Suprapubic skin (tissue), 4 donors: ENCODE results near the gene ENPEP. TPM values are rescaled to one million over a fixed set of nuclear protein-coding genes. Genes with fewer than 3 reads are reported as not detected.
A peak's percentile ranks its signal among the peaks of the same experiment; 100 is the strongest.
"Not testable (repeated sequence)": the region's sequence is repeated elsewhere in the genome, so short reads cannot be mapped to it uniquely, and the experiment has no call there.

ENCODE experiments used
- DNase-seq, 2 donors: peaks; one replicate each; pipeline ENCODE4 v3.0.0-alpha.2; 2019; ENCODE audit warnings: low spot score in 2 of 2
- H3K27ac ChIP-seq: fragments of 200-600 bp; sonication (generic); one replicate; pipeline ENCODE4 v1.5.1; 2019
- H3K27me3 ChIP-seq: fragments of 200-600 bp; sonication (generic); one replicate; pipeline ENCODE4 v1.5.1; 2019
- H3K36me3 ChIP-seq: fragments of 200-600 bp; sonication (generic); one replicate; pipeline ENCODE4 v1.5.1; 2019
- H3K4me1 ChIP-seq: fragments of 200-600 bp; sonication (generic); one replicate; pipeline ENCODE4 v1.5.1; 2019
- H3K4me3 ChIP-seq: fragments of 200-600 bp; sonication (generic); one replicate; pipeline ENCODE4 v1.5.1; 2019; ENCODE audit warnings: mild to moderate bottlenecking
- H3K9me3 ChIP-seq: fragments of 200-600 bp; sonication (generic); one replicate; pipeline ENCODE4 v1.5.1; 2019
- CTCF ChIP-seq, 2 donors: fragments of 200-600 bp in 1 of 2; fragments of 450-650 bp in 1 of 2; sonication (generic) in 1 of 2; IDR thresholded peaks; one replicate each; pipeline ENCODE4 v1.5.1; 2016 to 2019; ENCODE audit warnings: antibody characterized with exemption in 2 of 2, mild to moderate bottlenecking in 1 of 2, moderate library complexity in 1 of 2
- EP300 ChIP-seq: sonication (generic); formaldehyde crosslinking; IDR thresholded peaks from one replicate; pipeline ENCODE4 v1.6.1; 2017; ENCODE audit warnings: antibody characterized with exemption
- POLR2A ChIP-seq, 2 donors: fragments of 450-650 bp; IDR thresholded peaks; one replicate each; pipeline ENCODE4 v1.6.1; 2017; ENCODE audit warnings: antibody characterized with exemption in 2 of 2, mild to moderate bottlenecking in 2 of 2, moderate library complexity in 2 of 2
- POLR2AphosphoS5 ChIP-seq, 3 donors: sonication (generic); formaldehyde crosslinking; IDR thresholded peaks; one replicate each; pipeline ENCODE4 v1.6.1; 2017; ENCODE audit warnings: antibody characterized with exemption in 3 of 3
- WGBS: methylation state at CpG from one replicate; pipeline ENCODE4 v1.1.5; 2018; 5-methylcytosine and 5-hydroxymethylcytosine counted together
- total RNA-seq, 4 donors: library from RNA; depleted of rRNA; stranded (reverse); fragments of >200 nt; gene quantifications; one replicate each; pipeline ENCODE4 v1.1.0, GENCODE V29; 2016

Gene ENPEP
- total RNA-seq, 4 donors from 2014 or later = 0.91 to 2.5 (median 1.7) TPM

- 87% methylated on average over 5 of the region's 5 CpGs for WGBS
- H3K4me1 ChIP-seq = no peaks in the 10 kb centered on the region
- no peaks in the 10 kb centered on the region for H3K9me3 ChIP-seq
- H3K4me3 ChIP-seq = no peak overlapping the region
- no peak for TF ChIP-seq POLR2AphosphoS5 (IDR thresholded peaks at IDR 0.05)
- no peak for DNase-seq
- no peaks in the 10 kb centered on the region for H3K27me3 ChIP-seq
- no peaks in the 10 kb centered on the region for H3K36me3 ChIP-seq
- no peak overlapping the region for H3K27ac ChIP-seq
Observed at GRCh38 chr4:110467400-110467799, 8.6 kb upstream of the ENPEP start.

GRCh38 chr4:110472583-110473329 is 3.2 kb upstream of the ENPEP start:
- no peak for DNase-seq
- no peaks in the 10 kb centered on the region for H3K4me1 ChIP-seq
- H3K4me3 ChIP-seq = no peak overlapping the region
- H3K9me3 ChIP-seq = no peaks in the 10 kb centered on the region
- H3K36me3 ChIP-seq = no peaks in the 10 kb centered on the region
- no peak for TF ChIP-seq CTCF (IDR thresholded peaks at IDR 0.05)
- TF ChIP-seq POLR2A (IDR thresholded peaks at IDR 0.05) = no peak
- no peak for TF ChIP-seq POLR2AphosphoS5 (IDR thresholded peaks at IDR 0.05)
- peaks cover 6% of the 10 kb centered on the region for H3K27me3 ChIP-seq
- H3K27ac ChIP-seq = no peak overlapping the region
- 59% methylated on average over 8 of the region's 8 CpGs for WGBS

GRCh38 chr4:110474481-110474880 is 1.5 kb upstream of the ENPEP start:
- Histone ChIP-seq H3K4me1 (no peaks in the 10 kb centered on the region), H3K27ac (no peak overlapping the region), H3K9me3 (no peaks in the 10 kb centered on the region), H3K4me3 (no peak overlapping the region), H3K36me3 (no peaks in the 10 kb centered on the region), H3K27me3 (peaks cover 6% of the 10 kb centered on the region)
- 53% methylated on average over 5 of the region's 5 CpGs for WGBS
- DNase-seq = no peak
- TF ChIP-seq POLR2A (IDR thresholded peaks at IDR 0.05) = no peak

- H3K4me1 ChIP-seq, H3K9me3 ChIP-seq, H3K27ac ChIP-seq, DNase-seq, H3K4me3 ChIP-seq, H3K36me3 ChIP-seq, H3K27me3 ChIP-seq: not testable (repeated sequence)
- 84% methylated on average over 7 of the region's 7 CpGs for WGBS
Observed at GRCh38 chr4:110475080-110475479, 875 bp upstream of the ENPEP start.

- Histone ChIP-seq H3K4me1 (no peaks in the 10 kb centered on the region), H3K4me3 (no peak overlapping the region), H3K9me3 (no peaks in the 10 kb centered on the region), H3K36me3 (no peaks in the 10 kb centered on the region), H3K27ac (no peak overlapping the region), H3K27me3 (peaks cover 9% of the 10 kb centered on the region)
- TF ChIP-seq POLR2A (IDR thresholded peaks at IDR 0.05) (no peak), POLR2AphosphoS5 (IDR thresholded peaks at IDR 0.05) (no peak), CTCF (IDR thresholded peaks at IDR 0.05) (no peak), EP300 (no peak)
- DNase-seq = no peak
- 65% methylated on average over 1 of the region's 1 CpG for WGBS
Observed at GRCh38 chr4:110477836-110478235, 1.9 kb downstream of the ENPEP start.

- Histone ChIP-seq H3K4me3 (no peak overlapping the region), H3K27ac (peak overlapping the region; percentile 70), H3K4me1 (peaks cover 6% of the 10 kb centered on the region), H3K9me3 (no peaks in the 10 kb centered on the region), H3K27me3 (peaks cover 9% of the 10 kb centered on the region), H3K36me3 (no peaks in the 10 kb centered on the region)
- TF ChIP-seq POLR2AphosphoS5 (IDR thresholded peaks at IDR 0.05) = no peak
- TF ChIP-seq POLR2A (IDR thresholded peaks at IDR 0.05) = no peak
- TF ChIP-seq EP300 = no peak
- TF ChIP-seq CTCF (IDR thresholded peaks at IDR 0.05) = no peak
- WGBS = 64% methylated on average over 8 of the region's 8 CpGs
- no peak for DNase-seq
Observed at GRCh38 chr4:110480031-110480549, 4.1 kb downstream of the ENPEP start.
